Measurements from ENCODE around the gene KLK12.

- no peak for TF ChIP-seq POLR2AphosphoS5 (IDR thresholded peaks at IDR 0.05; ENCODE audit: low read depth, low read length)
- TF ChIP-seq REST (IDR thresholded peaks at IDR 0.05; ENCODE audit: insufficient read depth in 1 of 2, low read depth in 2 of 2, low read length in 2 of 2): no peak
- no peak for TF ChIP-seq TAF1 (IDR thresholded peaks at IDR 0.05; ENCODE audit: borderline replicate concordance, insufficient read depth, low read length)
- TF ChIP-seq FOXP2 (optimal IDR thresholded peaks at IDR 0.05; ENCODE audit: borderline replicate concordance, extremely low read depth, extremely low read length, insufficient read depth): no peak
- no peak for TF ChIP-seq SIN3A (IDR thresholded peaks at IDR 0.05; ENCODE audit: borderline replicate concordance, insufficient read depth, low read length)
These were observed 43.9 kb upstream of the KLK12 start for GRCh38 chr19:51078731-51079130.
